Esophagus squamous epithelium (tissue), 4 donors: ENCODE measurements around the gene CBX5.
"Not testable (repeated sequence)": the region's sequence is repeated elsewhere in the genome, so short reads cannot be mapped to it uniquely, and the experiment has no call there.

Source experiments
- CTCF ChIP-seq, 6 experiments: fragments of 450-650 bp in 4 of 6; fragments of 200-600 bp in 2 of 6; sonication (generic) in 2 of 6; IDR thresholded peaks; one replicate each; pipeline ENCODE4 v1.5.1; 2016 to 2019; ENCODE audit warnings: antibody characterized with exemption in 6 of 6, mild to moderate bottlenecking in 4 of 6, moderate library complexity in 4 of 6
- POLR2A ChIP-seq, 4 donors: fragments of 450-650 bp; IDR thresholded peaks; one replicate each; pipeline ENCODE4 v1.6.1; 2017; ENCODE audit warnings: antibody characterized with exemption in 4 of 4, mild to moderate bottlenecking in 4 of 4, moderate library complexity in 3 of 4

DNA sequence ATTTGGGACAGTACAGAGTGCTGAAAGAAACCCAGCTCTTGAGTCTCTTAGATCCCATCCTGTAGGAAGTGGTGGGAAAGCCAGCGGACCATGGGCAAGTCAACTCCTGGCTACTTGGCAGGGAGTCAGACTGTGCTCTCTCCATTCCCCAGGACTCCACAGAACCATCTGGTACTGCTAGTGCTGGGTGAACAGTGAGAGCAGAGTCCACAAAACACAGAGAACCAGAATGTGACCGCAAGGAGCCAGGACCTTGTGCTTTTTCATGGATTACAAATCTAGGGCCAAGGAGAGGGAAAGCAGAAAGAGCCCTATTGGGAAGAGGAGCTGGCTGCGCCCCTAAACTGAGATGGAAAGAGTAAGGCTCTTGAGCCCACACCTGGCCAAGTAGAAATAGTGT lies 48.7 kb downstream of the CBX5 start:
- not testable (repeated sequence) for TF ChIP-seq POLR2A, CTCF (IDR thresholded peaks at IDR 0.05)
